ENCODE results near the gene ARHGAP15.

DNA sequence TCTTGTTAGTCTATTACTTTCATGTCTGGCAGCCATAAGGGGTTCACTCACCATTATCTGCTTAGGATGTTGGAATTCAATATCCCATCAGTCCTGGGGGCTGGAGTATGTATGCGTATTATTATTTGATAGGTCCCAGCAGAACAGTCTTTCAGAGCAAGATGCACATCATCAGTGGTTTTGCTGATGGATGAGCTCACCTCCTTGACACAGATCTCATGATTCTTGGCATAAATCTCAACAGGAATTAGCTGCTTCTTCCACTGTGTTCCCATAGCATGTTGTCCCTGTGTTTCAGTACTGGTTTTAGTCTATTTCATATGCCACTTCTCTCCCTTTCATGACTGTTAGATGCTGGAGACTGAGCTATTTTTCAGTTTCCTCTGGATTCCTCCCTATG, 442.5 kb downstream of the ARHGAP15 start:
- TF ChIP-seq, protein P1, sequence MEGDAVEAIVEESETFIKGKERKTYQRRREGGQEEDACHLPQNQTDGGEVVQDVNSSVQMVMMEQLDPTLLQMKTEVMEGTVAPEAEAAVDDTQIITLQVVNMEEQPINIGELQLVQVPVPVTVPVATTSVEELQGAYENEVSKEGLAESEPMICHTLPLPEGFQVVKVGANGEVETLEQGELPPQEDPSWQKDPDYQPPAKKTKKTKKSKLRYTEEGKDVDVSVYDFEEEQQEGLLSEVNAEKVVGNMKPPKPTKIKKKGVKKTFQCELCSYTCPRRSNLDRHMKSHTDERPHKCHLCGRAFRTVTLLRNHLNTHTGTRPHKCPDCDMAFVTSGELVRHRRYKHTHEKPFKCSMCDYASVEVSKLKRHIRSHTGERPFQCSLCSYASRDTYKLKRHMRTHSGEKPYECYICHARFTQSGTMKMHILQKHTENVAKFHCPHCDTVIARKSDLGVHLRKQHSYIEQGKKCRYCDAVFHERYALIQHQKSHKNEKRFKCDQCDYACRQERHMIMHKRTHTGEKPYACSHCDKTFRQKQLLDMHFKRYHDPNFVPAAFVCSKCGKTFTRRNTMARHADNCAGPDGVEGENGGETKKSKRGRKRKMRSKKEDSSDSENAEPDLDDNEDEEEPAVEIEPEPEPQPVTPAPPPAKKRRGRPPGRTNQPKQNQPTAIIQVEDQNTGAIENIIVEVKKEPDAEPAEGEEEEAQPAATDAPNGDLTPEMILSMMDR (IDR thresholded peaks at IDR 0.05; ENCODE audit: insufficient read depth, low read length, poor library complexity, severe bottlenecking), result no peak
- TF ChIP-seq EZH2phosphoT487 (conservative IDR thresholded peaks at IDR 0.05; ENCODE audit: low read length), result no peak

All from SU-DHL-6 (cell line).